Measurements from ENCODE around the gene RPTOR. TPM values are rescaled to one million over a fixed set of nuclear protein-coding genes. Genes with fewer than 3 reads are reported as not detected.

Gene RPTOR
- total RNA-seq, 1 donor from 2014 or later: 53.7 TPM

DNA sequence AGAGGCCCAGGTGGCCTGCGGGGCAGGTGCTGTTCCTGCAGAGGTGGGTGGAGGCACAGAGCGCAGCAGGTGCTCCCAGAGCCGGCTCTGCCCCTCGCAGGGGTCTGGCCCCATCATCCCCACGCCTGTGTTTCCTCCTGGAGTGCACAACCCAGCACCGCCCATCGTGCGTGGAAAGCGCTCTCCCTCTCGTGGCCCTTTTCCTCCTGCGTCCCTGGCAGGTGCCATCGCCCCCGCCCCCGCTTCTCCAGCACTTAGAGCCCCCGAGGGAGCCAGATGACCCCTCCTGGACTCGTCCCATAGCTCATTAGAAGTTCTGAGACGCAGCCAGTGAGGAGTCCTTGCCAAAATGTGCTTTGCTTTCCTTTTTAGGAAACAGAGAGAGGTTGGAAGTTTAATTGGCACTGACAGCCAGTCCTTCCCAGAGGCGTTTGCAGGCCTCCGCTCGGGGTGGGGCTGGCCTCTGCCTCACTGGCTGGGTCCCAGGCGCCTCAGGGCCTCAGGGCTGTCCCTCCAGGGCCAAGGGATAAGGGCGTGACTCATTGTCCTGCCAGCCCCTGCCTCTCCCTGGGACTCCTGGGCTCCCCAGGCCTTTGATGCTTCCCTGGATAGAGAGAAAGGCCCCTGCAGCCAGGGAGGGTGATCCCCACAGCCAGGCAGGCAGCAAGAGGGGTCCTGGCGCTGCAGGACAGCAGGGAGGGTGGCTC, 414.8 kb downstream of the RPTOR start:
- DNase-seq (ENCODE audit: low spot score in 2 of 2, unreplicated experiment in 2 of 2): no peak
- TF ChIP-seq, protein P1, sequence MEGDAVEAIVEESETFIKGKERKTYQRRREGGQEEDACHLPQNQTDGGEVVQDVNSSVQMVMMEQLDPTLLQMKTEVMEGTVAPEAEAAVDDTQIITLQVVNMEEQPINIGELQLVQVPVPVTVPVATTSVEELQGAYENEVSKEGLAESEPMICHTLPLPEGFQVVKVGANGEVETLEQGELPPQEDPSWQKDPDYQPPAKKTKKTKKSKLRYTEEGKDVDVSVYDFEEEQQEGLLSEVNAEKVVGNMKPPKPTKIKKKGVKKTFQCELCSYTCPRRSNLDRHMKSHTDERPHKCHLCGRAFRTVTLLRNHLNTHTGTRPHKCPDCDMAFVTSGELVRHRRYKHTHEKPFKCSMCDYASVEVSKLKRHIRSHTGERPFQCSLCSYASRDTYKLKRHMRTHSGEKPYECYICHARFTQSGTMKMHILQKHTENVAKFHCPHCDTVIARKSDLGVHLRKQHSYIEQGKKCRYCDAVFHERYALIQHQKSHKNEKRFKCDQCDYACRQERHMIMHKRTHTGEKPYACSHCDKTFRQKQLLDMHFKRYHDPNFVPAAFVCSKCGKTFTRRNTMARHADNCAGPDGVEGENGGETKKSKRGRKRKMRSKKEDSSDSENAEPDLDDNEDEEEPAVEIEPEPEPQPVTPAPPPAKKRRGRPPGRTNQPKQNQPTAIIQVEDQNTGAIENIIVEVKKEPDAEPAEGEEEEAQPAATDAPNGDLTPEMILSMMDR (IDR thresholded peaks at IDR 0.05; ENCODE audit: unreplicated experiment): no peak
- peaks cover 6% of the 10 kb centered on the region for H3K9me3 Mint-ChIP-seq

GRCh38 chr17:80960037-80960796, 415.6 kb downstream of the RPTOR start:
- DNase-seq (ENCODE audit: low spot score in 2 of 2, unreplicated experiment in 2 of 2): no peak
- Mint-ChIP-seq H3K4me1 (peaks cover 5% of the 10 kb centered on the region), H3K9me3 (peaks cover under 1% of the 10 kb centered on the region), H3K4me3 (no peak overlapping the region), H3K27ac (no peak overlapping the region), H3K36me3 (peaks cover 6% of the 10 kb centered on the region), H3K27me3 (ENCODE audit: low read depth) (no peaks in the 10 kb centered on the region)
- TF ChIP-seq, protein P1 (IDR thresholded peaks at IDR 0.05; ENCODE audit: unreplicated experiment): no peak

More for the DNA sequence above, 414.8 kb downstream of the RPTOR start:
- H3K4me1 Mint-ChIP-seq: peaks cover 5% of the 10 kb centered on the region
- H3K27ac Mint-ChIP-seq: peak overlapping the region; percentile 34
- H3K27me3 Mint-ChIP-seq (ENCODE audit: low read depth): no peaks in the 10 kb centered on the region
- peaks cover 10% of the 10 kb centered on the region for H3K36me3 Mint-ChIP-seq
- H3K4me3 Mint-ChIP-seq: no peak overlapping the region

DNA sequence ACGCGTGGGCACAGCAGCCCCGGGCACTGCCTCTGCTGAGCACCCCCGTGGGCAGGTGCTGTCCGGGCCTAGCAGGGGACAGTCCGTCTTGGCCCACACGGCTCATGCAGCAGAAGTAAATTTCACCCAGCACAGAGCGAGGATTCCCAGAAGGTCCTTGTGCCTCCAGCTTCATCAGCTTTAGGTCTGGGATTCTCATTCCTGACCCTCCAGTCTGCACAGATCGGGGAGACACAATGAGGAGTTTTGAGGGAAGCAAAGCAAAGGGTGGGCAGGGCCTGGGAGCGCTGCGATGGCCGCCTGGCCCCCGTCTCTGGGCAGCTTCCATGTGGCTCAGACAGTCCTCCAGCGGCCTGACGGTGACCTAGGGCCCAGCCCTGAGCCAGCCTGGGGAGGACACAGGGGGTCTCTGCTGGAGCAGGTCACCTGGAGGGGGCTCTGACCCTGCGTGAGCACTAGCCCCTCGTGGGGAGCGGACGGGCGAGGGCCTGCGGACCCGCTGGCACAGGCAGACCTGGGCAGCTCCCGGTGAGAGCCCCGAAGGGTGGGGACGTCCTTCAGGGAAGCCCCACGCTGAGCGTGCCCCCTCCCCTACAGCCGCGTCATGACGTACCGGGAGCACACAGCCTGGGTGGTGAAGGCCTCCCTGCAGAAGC, 416.3 kb downstream of the RPTOR start:
- H3K36me3 Mint-ChIP-seq: peaks cover 8% of the 10 kb centered on the region
- no peak overlapping the region for H3K27ac Mint-ChIP-seq
- DNase-seq (ENCODE audit: low spot score in 2 of 2, unreplicated experiment in 2 of 2): no peak
- H3K4me1 Mint-ChIP-seq: peaks cover 5% of the 10 kb centered on the region
- H3K4me3 Mint-ChIP-seq: no peak overlapping the region
- no peaks in the 10 kb centered on the region for H3K9me3 Mint-ChIP-seq
- no peaks in the 10 kb centered on the region for H3K27me3 Mint-ChIP-seq (ENCODE audit: low read depth)
- TF ChIP-seq, protein P1 (IDR thresholded peaks at IDR 0.05; ENCODE audit: unreplicated experiment): no peak

GRCh38 chr17:80961541-80962330, 417.1 kb downstream of the RPTOR start:
- H3K36me3 Mint-ChIP-seq: peaks cover 8% of the 10 kb centered on the region
- DNase-seq (ENCODE audit: low spot score in 2 of 2, unreplicated experiment in 2 of 2): no peak
- H3K27me3 Mint-ChIP-seq (ENCODE audit: low read depth): no peaks in the 10 kb centered on the region
- peaks cover 5% of the 10 kb centered on the region for H3K4me1 Mint-ChIP-seq
- H3K4me3 Mint-ChIP-seq: no peak overlapping the region
- no peak overlapping the region for H3K27ac Mint-ChIP-seq
- TF ChIP-seq, protein P1 (IDR thresholded peaks at IDR 0.05; ENCODE audit: unreplicated experiment): no peak
- no peaks in the 10 kb centered on the region for H3K9me3 Mint-ChIP-seq

Measured in mesothelial cell of epicardium (in vitro differentiated cells).